Measurements from ENCODE around the gene NTN1. TPM values are rescaled to one million over a fixed set of nuclear protein-coding genes. Genes with fewer than 3 reads are reported as not detected.
A peak's percentile ranks its signal among the peaks of the same experiment; 100 is the strongest.

NTN1 gene
- total and polyA plus RNA-seq, 11 donors: 9.3 to 25.8 (median 17.3) TPM

DNA sequence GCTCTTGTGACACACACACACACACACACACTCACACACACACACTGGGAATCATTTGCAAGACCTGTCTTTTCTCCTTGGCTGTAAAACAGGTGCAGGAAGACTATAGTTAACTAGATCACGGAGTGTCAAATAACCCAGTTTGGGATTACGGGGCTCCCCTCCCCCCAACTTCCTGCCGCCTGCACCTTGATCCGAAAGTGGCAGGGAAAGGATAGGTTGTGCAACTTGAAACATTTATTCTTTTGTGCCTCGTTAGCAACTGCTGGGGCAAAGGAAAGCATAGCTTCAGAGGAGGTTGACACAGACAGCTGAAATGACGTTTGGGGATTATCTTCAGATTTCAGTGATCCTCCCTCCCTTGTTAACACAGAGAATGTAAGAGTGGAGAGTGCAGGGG, 149.5 kb downstream of the NTN1 start:
- H3K36me3 ChIP-seq: no peaks in the 10 kb centered on the region
- DNase-seq (no peak), ATAC-seq (no peak)
- no peak overlapping the region for H3K4me3 ChIP-seq
- H3K27ac ChIP-seq: no peak overlapping the region
- intact Hi-C loops (cut with DNase I): loop anchor here in 1 of 10 donors (10.0 kb wide), 1 partner anchor 344 kb away; no protein-coding TSS in a partner anchor
- peaks cover 0 to 19% (median 4%) of the 10 kb centered on the region in 12 donors for H3K4me1 ChIP-seq
- H3K9me3 ChIP-seq: peaks cover 0 to 11% (median 0%) of the 10 kb centered on the region in 12 donors
- no peaks in the 10 kb centered on the region for H3K27me3 ChIP-seq
- 59 to 68% (median 66%) methylated on average over 6 of the region's 6 CpGs for WGBS, 4 donors
- TF ChIP-seq, protein P1, sequence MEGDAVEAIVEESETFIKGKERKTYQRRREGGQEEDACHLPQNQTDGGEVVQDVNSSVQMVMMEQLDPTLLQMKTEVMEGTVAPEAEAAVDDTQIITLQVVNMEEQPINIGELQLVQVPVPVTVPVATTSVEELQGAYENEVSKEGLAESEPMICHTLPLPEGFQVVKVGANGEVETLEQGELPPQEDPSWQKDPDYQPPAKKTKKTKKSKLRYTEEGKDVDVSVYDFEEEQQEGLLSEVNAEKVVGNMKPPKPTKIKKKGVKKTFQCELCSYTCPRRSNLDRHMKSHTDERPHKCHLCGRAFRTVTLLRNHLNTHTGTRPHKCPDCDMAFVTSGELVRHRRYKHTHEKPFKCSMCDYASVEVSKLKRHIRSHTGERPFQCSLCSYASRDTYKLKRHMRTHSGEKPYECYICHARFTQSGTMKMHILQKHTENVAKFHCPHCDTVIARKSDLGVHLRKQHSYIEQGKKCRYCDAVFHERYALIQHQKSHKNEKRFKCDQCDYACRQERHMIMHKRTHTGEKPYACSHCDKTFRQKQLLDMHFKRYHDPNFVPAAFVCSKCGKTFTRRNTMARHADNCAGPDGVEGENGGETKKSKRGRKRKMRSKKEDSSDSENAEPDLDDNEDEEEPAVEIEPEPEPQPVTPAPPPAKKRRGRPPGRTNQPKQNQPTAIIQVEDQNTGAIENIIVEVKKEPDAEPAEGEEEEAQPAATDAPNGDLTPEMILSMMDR (IDR thresholded peaks at IDR 0.05): no peak
- no peak for TF ChIP-seq POLR2A (IDR thresholded peaks at IDR 0.05)

DNA sequence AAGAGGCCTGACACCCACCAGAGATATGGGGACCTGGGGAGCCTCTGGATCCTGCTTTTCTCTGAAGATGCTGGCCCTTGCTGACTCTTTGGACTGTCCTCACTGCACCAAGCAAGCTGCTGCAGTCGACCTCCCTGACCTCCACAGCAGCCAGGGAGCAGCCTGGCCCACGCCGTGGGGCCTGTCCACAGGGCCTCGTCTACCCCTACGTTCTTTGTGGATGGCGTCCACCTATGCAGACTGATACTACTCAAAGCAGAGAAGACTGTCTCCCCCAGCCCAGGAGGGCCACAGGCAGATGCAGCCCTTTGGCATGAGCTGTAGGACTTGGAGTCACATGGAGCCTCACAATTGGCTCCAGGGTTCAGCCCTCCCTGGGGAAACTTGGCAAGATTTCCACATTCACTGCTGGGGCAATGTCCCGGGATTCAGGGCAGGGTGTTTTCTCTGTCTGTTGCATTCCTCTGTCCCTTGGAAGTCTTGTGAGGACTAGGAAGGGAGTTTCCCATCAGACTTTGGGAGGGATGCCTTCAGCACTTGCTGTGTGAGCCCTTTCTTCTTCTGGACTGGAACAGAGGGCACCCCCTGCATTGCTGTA, 152.2 kb downstream of the NTN1 start:
- no peak for TF ChIP-seq POLR2A (IDR thresholded peaks at IDR 0.05)
- TF ChIP-seq, protein P1 (IDR thresholded peaks at IDR 0.05): no peak
- Histone ChIP-seq H3K27me3 (no peaks in the 10 kb centered on the region), H3K27ac (no peak overlapping the region), H3K36me3 (no peaks in the 10 kb centered on the region), H3K4me1 (peaks cover 0 to 31% (median 14%) of the 10 kb centered on the region in 12 donors), H3K9me3 (peaks cover 0 to 11% (median 0%) of the 10 kb centered on the region in 12 donors), H3K4me3 (no peak overlapping the region)
- ATAC-seq: peak in 1 of 4 donors; percentile 32
- 61 to 84% (median 67%) methylated on average over 4 to 7 of the region's 7 CpGs for WGBS, 4 donors
- DNase-seq: no peak
- intact Hi-C loops (cut with DNase I): loop anchor here in 1 of 10 donors (10.0 kb wide), 1 partner anchor 341 kb away; no protein-coding TSS in a partner anchor

DNA sequence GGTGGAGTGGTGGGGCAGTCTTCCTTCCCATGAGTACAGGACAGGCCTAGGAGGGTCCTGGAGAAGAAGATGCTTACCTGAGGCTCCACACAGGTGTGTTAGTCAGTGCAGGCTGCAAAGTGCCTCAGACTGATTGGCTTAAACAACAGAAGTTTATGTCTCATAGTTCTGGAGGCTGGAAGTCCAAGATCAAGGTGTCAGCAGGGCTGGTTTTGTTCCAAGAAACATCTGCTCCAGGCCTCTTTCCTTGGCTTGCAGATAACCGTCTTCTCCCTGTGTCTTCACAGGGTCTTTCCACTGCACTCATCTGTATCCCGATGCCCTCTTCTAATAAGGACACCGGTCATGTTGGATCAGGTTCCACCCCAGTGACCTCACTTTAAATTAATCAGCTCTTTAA, 153.0 kb downstream of the NTN1 start:
- no peak for DNase-seq
- no peaks in the 10 kb centered on the region for H3K27me3 ChIP-seq
- WGBS, 4 donors: 94 to 100% (median 97%) methylated on average over 3 of the region's 3 CpGs
- H3K4me1 ChIP-seq: peaks cover 0 to 31% (median 14%) of the 10 kb centered on the region in 12 donors
- no peaks in the 10 kb centered on the region for H3K36me3 ChIP-seq
- ATAC-seq: no peak
- intact Hi-C loops (cut with DNase I): loop anchor here in 1 of 10 donors (10.0 kb wide), 1 partner anchor 340 kb away; no protein-coding TSS in a partner anchor
- H3K4me3 ChIP-seq: no peak overlapping the region
- TF ChIP-seq, protein P1 (IDR thresholded peaks at IDR 0.05): no peak
- no peak for TF ChIP-seq POLR2A (IDR thresholded peaks at IDR 0.05)
- H3K9me3 ChIP-seq: peaks cover 0 to 11% (median 0%) of the 10 kb centered on the region in 12 donors
- no peak overlapping the region for H3K27ac ChIP-seq

DNA sequence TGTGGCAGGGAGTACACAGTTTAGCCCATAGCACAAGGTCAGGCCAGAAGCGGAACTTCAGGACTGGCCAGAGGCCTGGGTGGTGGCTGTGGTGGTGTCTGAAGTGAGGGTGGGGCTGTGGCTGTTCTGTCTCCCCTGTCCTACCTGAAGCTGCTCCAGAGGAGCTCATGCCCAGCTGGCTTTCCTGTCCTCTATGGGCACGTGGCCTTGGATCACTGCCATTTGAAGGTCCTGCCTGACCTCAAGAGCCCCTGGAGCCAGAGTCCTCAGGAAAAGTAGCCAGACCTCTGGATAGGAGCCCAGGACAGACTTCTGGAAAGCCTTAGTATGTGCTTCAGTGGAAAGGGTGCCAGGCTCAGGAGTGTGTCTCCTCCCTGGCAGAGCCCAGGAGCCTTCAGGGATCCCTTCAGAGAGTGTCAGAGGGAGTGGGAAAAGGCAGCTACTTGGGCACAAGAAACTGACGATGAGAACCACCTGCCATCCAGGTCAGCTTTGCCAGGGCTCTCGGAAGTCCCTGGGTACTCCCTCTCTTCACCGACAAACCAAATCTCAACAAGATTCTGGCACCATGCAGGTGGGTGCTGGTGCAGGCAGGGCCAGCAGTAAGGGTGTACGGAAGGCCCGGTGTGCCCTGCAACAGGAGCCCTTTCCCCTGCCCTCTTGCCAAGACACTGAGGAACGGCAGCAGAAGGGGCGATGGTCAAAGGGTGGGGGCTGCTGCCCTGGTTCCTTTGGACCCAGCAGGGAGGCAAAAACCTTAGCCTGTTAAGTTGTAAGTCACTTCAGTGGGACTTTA, 153.7 kb downstream of the NTN1 start:
- H3K36me3 ChIP-seq: no peaks in the 10 kb centered on the region
- H3K4me3 ChIP-seq: no peak overlapping the region
- peak overlapping the region in 1 of 12 donors; percentile 20 for H3K27ac ChIP-seq
- peaks cover 0 to 31% (median 14%) of the 10 kb centered on the region in 12 donors for H3K4me1 ChIP-seq
- intact Hi-C loops (cut with DNase I): loop anchor here in 2 of 10 donors (5.0 to 10.0 kb wide), 2 partner anchors 107 to 340 kb away; no protein-coding TSS in a partner anchor
- H3K27me3 ChIP-seq: no peaks in the 10 kb centered on the region
- WGBS, 4 donors: 73 to 75% (median 74%) methylated on average over 5 to 9 of the region's 9 CpGs
- DNase-seq (peak in 3 of 5 donors; percentile 57 to 71 (median 67)), ATAC-seq (peak; percentile 53 to 82 (median 72))
- no peak for TF ChIP-seq POLR2A (IDR thresholded peaks at IDR 0.05)
- TF ChIP-seq, protein P1 (IDR thresholded peaks at IDR 0.05): no peak
- peaks cover 0 to 11% (median 0%) of the 10 kb centered on the region in 12 donors for H3K9me3 ChIP-seq

Measured in heart left ventricle (tissue), 16 donors.